ENCODE data around the gene TSC22D1. TPM values are rescaled to one million over a fixed set of nuclear protein-coding genes. Genes with fewer than 3 reads are reported as not detected.
A peak's percentile ranks its signal among the peaks of the same experiment; 100 is the strongest.

The TSC22D1 gene
- total RNA-seq, 1 experiment from 2014 or later, result 194 TPM

GRCh38 chr13:44432650-44433049 is 143.5 kb downstream of the TSC22D1 start:
- H3K27ac ChIP-seq (ENCODE audit: low read length), result peak overlapping the region; percentile 90
- ATAC-seq, result no peak
- TF ChIP-seq EZH2phosphoT487 (IDR thresholded peaks at IDR 0.05; ENCODE audit: borderline replicate concordance, low read length) (no peak), CTCF (conservative IDR thresholded peaks at IDR 0.05; ENCODE audit: low read depth, low read length) (no peak), EZH2 (IDR thresholded peaks at IDR 0.05; ENCODE audit: low read length, unreplicated experiment) (no peak)
- POLR2A ChIA-PET (ENCODE audit: unreplicated experiment), result no interaction called here
- no peak overlapping the region for H3K9ac ChIP-seq (ENCODE audit: low read length)
- BruUV-seq (replicated peaks), result no TSS peak
- H3K79me2 ChIP-seq (ENCODE audit: low read length), result peaks cover 37% of the 10 kb centered on the region
- no peaks in the 10 kb centered on the region for H3K27me3 ChIP-seq (ENCODE audit: low read length)
- H3K9me2 ChIP-seq (replicated peaks; ENCODE audit: low read length), result no peaks in the 10 kb centered on the region
- CTCF ChIA-PET, result no interaction called here
- DNase-seq, result no peak
- H3K4me3 ChIP-seq (ENCODE audit: low read length), result no peak overlapping the region
- intact Hi-C loops (cut with micrococcal nuclease), result no loop called here
- H3K36me3 ChIP-seq (ENCODE audit: low read depth, low read length), result peaks cover 30% of the 10 kb centered on the region
- H3K4me2 ChIP-seq (ENCODE audit: low read length), result no peak overlapping the region
- peaks cover 16% of the 10 kb centered on the region for H3K4me1 ChIP-seq (ENCODE audit: insufficient read depth, low read length)
- H2AFZ ChIP-seq (ENCODE audit: low read length), result no peak overlapping the region
- H4K20me1 ChIP-seq (ENCODE audit: low read length), result peaks cover 29% of the 10 kb centered on the region
- H3K9me3 ChIP-seq (ENCODE audit: low read length), result no peaks in the 10 kb centered on the region
- no peaks in the 10 kb centered on the region for H3F3A ChIP-seq (ENCODE audit: low read length, unreplicated experiment)

DNA sequence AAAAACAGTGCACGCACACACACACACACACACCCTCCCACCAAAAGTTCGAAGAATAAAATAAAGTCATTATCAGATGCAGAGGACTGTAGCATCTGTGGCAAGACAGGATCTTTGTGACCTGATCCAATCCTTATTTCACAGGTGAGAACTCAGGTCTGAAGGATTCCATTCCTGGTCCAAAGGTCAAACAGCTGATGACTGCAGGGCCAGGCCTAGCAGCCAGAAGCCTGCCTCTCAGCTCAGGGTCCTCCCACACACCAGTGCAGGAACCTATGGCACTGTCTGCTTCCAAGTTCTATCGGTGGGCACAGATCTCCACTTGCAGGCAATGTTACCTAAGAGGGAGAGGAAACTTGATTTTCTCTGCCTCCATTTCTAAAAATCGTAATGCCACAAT is 145.0 kb downstream of the TSC22D1 start:
- Histone ChIP-seq H3K4me2 (ENCODE audit: low read length) (no peak overlapping the region), H4K20me1 (ENCODE audit: low read length) (peaks cover 25% of the 10 kb centered on the region), H3K9me2 (replicated peaks; ENCODE audit: low read length) (no peaks in the 10 kb centered on the region), H3K4me3 (ENCODE audit: low read length) (no peak overlapping the region), H3K79me2 (ENCODE audit: low read length) (peaks cover 26% of the 10 kb centered on the region), H3K4me1 (ENCODE audit: insufficient read depth, low read length) (peaks cover 11% of the 10 kb centered on the region; the same call in 1 of the 2 replicates), H2AFZ (ENCODE audit: low read length) (no peak overlapping the region), H3K27ac (ENCODE audit: low read length) (peak overlapping the region; percentile 90), H3F3A (ENCODE audit: low read length, unreplicated experiment) (no peaks in the 10 kb centered on the region), H3K9ac (ENCODE audit: low read length) (no peak overlapping the region), H3K9me3 (ENCODE audit: low read length) (no peaks in the 10 kb centered on the region), H3K27me3 (ENCODE audit: low read length) (no peaks in the 10 kb centered on the region), H3K36me3 (ENCODE audit: low read depth, low read length) (peaks cover 27% of the 10 kb centered on the region)
- ChIA-PET CTCF (interaction anchor here (0.6 kb wide), 1 partner anchor 902 kb away, joined by 3 read pairs; no protein-coding TSS in a partner anchor), POLR2A (ENCODE audit: unreplicated experiment) (interaction anchor here (0.6 to 0.7 kb wide), 2 partner anchors 36 to 39 kb away, joined by 3 to 4 read pairs; no protein-coding TSS in a partner anchor)
- DNase-seq, result no peak
- TF ChIP-seq EZH2 (IDR thresholded peaks at IDR 0.05; ENCODE audit: low read length, unreplicated experiment) (no peak), CTCF (conservative IDR thresholded peaks at IDR 0.05; ENCODE audit: low read depth, low read length) (no peak)
- no TSS peak for BruUV-seq (replicated peaks)
- no peak for ATAC-seq
- intact Hi-C loops (cut with micrococcal nuclease), result no loop called here

DNA sequence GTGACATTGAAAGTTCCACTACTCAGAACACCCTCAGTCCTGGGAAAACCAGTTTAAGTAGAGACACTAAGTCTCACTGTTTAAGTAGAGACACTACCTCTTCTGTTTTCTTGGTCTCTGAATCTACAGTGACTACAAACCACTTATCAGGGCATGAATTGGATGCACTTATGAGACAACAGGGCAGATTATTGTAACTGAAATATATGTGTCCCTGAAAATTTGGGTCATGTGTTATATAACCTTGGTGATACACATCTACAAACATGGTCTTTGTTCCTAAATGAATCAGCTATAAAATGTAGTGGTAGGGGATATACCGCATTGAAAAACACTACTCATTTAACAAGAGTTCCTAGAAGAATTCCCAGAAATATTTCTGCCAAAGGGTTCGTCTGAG is 146.8 kb downstream of the TSC22D1 start:
- TF ChIP-seq EZH2phosphoT487 (IDR thresholded peaks at IDR 0.05; ENCODE audit: borderline replicate concordance, low read length), result no peak
- TF ChIP-seq EZH2 (IDR thresholded peaks at IDR 0.05; ENCODE audit: low read length, unreplicated experiment), result no peak
- TF ChIP-seq CTCF (conservative IDR thresholded peaks at IDR 0.05; ENCODE audit: low read depth, low read length), result no peak
- Histone ChIP-seq H4K20me1 (ENCODE audit: low read length) (peaks cover 7% of the 10 kb centered on the region), H3K4me3 (ENCODE audit: low read length) (no peak overlapping the region), H3K27ac (ENCODE audit: low read length) (no peak overlapping the region), H3K79me2 (ENCODE audit: low read length) (peaks cover 8% of the 10 kb centered on the region), H3K9ac (ENCODE audit: low read length) (no peak overlapping the region), H3K27me3 (ENCODE audit: low read length) (no peaks in the 10 kb centered on the region), H3F3A (ENCODE audit: low read length, unreplicated experiment) (no peaks in the 10 kb centered on the region), H2AFZ (ENCODE audit: low read length) (no peak overlapping the region), H3K9me2 (replicated peaks; ENCODE audit: low read length) (no peaks in the 10 kb centered on the region), H3K4me2 (ENCODE audit: low read length) (no peak overlapping the region), H3K36me3 (ENCODE audit: low read depth, low read length) (peaks cover 8% of the 10 kb centered on the region), H3K9me3 (ENCODE audit: low read length) (no peaks in the 10 kb centered on the region), H3K4me1 (ENCODE audit: insufficient read depth, low read length) (peaks cover 5% of the 10 kb centered on the region; the same call in 1 of the 2 replicates)
- ChIA-PET POLR2A (ENCODE audit: unreplicated experiment) (no interaction called here), CTCF (no interaction called here)
- no peak for ATAC-seq
- intact Hi-C loops (cut with micrococcal nuclease), result no loop called here
- no peak for DNase-seq
- BruUV-seq (replicated peaks), result no TSS peak
